Adipocyte (in vitro differentiated cells): Measurements from ENCODE around the gene AFTPH.

Experiments used
- DNase-seq: peaks from one replicate; pipeline ENCODE4 v3.0.0-alpha.2; 2015; ENCODE audit warnings: low read depth
- H3K27me3 ChIP-seq: replicated peaks from 2 replicates; pipeline ENCODE4 v1.7.0; 2013; ENCODE audit warnings: mild to moderate bottlenecking, low read length, moderate library complexity; ENCODE audit not compliant: control insufficient read depth, insufficient read depth
- H3K36me3 ChIP-seq: 2 replicates; pipeline ENCODE4 v1.7.0; 2013; ENCODE audit warnings: low read length, mild to moderate bottlenecking, moderate library complexity; ENCODE audit not compliant: control insufficient read depth, insufficient read depth, severe bottlenecking
- H3K4me1 ChIP-seq: 2 replicates; pipeline ENCODE4 v1.7.0; 2013; ENCODE audit warnings: mild to moderate bottlenecking, low read length, moderate library complexity; ENCODE audit not compliant: control insufficient read depth, insufficient read depth
- H3K4me3 ChIP-seq: 2 replicates; pipeline ENCODE4 v1.7.0; 2013; ENCODE audit warnings: mild to moderate bottlenecking, low read length, moderate library complexity
- H3K9ac ChIP-seq: 2 replicates; pipeline ENCODE4 v1.7.0; 2013; ENCODE audit warnings: mild to moderate bottlenecking, low read length, moderate library complexity
- H3K9me3 ChIP-seq: 2 replicates; pipeline ENCODE4 v1.7.0; 2013; ENCODE audit warnings: mild to moderate bottlenecking, low read length, moderate library complexity; ENCODE audit not compliant: control insufficient read depth

Gene AFTPH

DNA sequence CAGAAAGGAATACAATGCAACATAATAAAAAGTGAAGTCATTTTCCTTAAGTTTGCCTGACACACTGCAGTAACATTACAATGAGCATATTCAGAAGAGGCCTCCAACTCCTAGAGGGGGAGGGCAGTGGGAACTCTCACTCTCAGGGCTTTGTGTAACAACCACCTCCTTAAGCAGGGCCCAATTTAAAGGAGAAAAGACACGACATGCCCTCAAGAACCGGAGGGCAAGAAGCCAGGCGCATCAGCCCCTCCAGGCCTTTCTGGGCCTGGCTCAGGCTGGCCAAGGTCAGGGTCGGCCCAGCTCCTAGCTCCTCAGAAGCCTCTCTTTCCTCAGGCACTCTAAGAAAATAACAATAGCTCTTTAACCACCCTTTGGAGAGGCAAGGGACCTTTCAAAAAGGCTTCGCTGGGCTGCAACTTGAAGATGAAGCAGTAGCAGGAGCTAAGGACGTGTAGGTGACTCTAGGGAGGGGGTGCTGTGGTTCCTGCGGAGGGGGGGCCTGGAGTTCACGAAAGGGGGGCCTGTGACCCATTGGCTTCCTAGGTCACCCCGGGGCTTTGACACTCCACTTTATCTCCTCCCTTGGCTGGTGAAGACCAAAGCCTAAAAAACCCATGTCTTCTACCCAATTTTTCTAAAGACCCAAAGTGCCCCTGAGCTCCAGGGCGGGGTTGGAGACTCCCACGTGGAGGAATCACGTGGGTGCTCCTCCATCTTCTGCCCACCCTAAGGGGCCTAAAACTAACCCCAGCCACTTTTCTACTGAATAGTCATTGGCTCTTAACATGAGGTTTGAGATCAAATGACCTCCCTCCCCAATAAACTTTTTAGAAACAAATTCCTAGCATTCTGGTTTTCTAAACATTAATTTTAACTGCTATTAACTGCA, 116.3 kb downstream of the AFTPH start:
- H3K4me1 ChIP-seq, result peaks cover 52% of the 10 kb centered on the region
- peaks cover 12% of the 10 kb centered on the region for H3K36me3 ChIP-seq
- peak overlapping the region; percentile 52 for H3K9ac ChIP-seq
- no peaks in the 10 kb centered on the region for H3K9me3 ChIP-seq
- H3K27me3 ChIP-seq, result no peaks in the 10 kb centered on the region
- H3K4me3 ChIP-seq, result peak overlapping the region; percentile 18
- DNase-seq, result peak; percentile 40

GRCh38 chr2:64641599-64641998, 117.5 kb downstream of the AFTPH start:
- no peak overlapping the region for H3K4me3 ChIP-seq
- H3K9ac ChIP-seq, result peak overlapping the region; percentile 8
- no peaks in the 10 kb centered on the region for H3K36me3 ChIP-seq
- no peaks in the 10 kb centered on the region for H3K27me3 ChIP-seq
- H3K4me1 ChIP-seq, result peaks cover 60% of the 10 kb centered on the region
- no peak for DNase-seq
- H3K9me3 ChIP-seq, result no peaks in the 10 kb centered on the region
